HepG2 (cell line): Measurements from ENCODE around the gene CBY1. TPM values are rescaled to one million over a fixed set of nuclear protein-coding genes. Genes with fewer than 3 reads are reported as not detected.

Source experiments
- ATAC-seq: fragments of 200-7000 bp; cut with Tn5 transposase; 3 replicates; pipeline ENCODE4 v1.9.1; 2020; ENCODE audit warnings: mild to moderate bottlenecking, moderate library complexity
- BruUV-seq: library from RNA; stranded (reverse); fragments of 400-500 nt; replicated peaks from 2 replicates; lab custom pipeline; 2021; lab: Mats Ljungman, UMichigan
- CTCF ChIA-PET: fragments of 300-600 bp; formaldehyde crosslinking; extraction: SDS; loops from one replicate; lab custom pipeline; 2021; ENCODE audit warnings: low total read pairs, inconsistent platforms, low intra/inter-chr PET ratio; lab: Yijun Ruan, JAX
- POLR2A ChIA-PET: fragments of 350-600 bp; sonication (Branson Sonifier 250); formaldehyde crosslinking; loops from one replicate; lab custom pipeline; 2020; ENCODE audit warnings: antibody characterized with exemption, inconsistent platforms; lab: Yijun Ruan, JAX
- DNase-seq: peaks from one replicate; pipeline ENCODE4 v3.0.0-alpha.2; 2015; ENCODE audit warnings: low spot score
- FAIRE-seq: peaks from 3 replicates; lab custom pipeline; 2011; peaks lifted over from hg19 to GRCh38; lab: Jason Lieb, UNC
- H2AFZ ChIP-seq: one replicate; pipeline ENCODE4 v1.6.1; 2011; ENCODE audit warnings: low read length, inconsistent platforms
- H3K27ac ChIP-seq: fragments of 300-600 bp; 3 replicates; pipeline ENCODE4 v1.8.0; 2011; ENCODE audit warnings: mixed run types, mild to moderate bottlenecking, mixed read lengths, low read length, inconsistent platforms; ENCODE audit not compliant: insufficient read depth; ENCODE audit errors: extremely low read length
- H3K27me3 ChIP-seq, 2 experiments: fragments of 200-600 bp in 1 of 2; 2 replicates in 1 of 2; 3 replicates in 1 of 2; pipeline versions ENCODE4 v1.6.0 to v1.8.0; 2011; ENCODE audit warnings: low read length in 2 of 2, mild to moderate bottlenecking in 2 of 2, moderate library complexity in 2 of 2, inconsistent platforms in 1 of 2; ENCODE audit not compliant: insufficient read depth in 2 of 2, control insufficient read depth in 1 of 2
- H3K36me3 ChIP-seq, 2 experiments: fragments of 200-600 bp in 1 of 2; replicated peaks in 1 of 2; 2 replicates in 1 of 2; 3 replicates in 1 of 2; pipeline versions ENCODE4 v1.5.1 to v1.8.0; 2011; ENCODE audit warnings: low read length in 2 of 2, inconsistent platforms in 1 of 2; ENCODE audit not compliant: insufficient read depth in 2 of 2, control insufficient read depth in 1 of 2
- H3K4me1 ChIP-seq: 2 replicates; pipeline ENCODE4 v1.5.1; 2012; ENCODE audit warnings: low read length, inconsistent platforms; ENCODE audit not compliant: insufficient read depth
- H3K4me2 ChIP-seq: 2 replicates; pipeline ENCODE4 v1.6.0; 2011; ENCODE audit warnings: low read depth, low read length, inconsistent platforms
- H3K4me3 ChIP-seq, 3 experiments: fragments of 200-600 bp in 1 of 3; sonication (generic), shearing (Covaris generic) in 1 of 3; replicated peaks in 1 of 3; 2 replicates each; pipeline ENCODE4 v1.5.1; 2011 to 2016; ENCODE audit warnings: low read length in 3 of 3, inconsistent platforms in 2 of 3, low read depth in 2 of 3, mild to moderate bottlenecking in 2 of 3, control low read depth in 1 of 3, mixed read lengths in 1 of 3; ENCODE audit not compliant: insufficient read depth in 1 of 3
- H3K79me2 ChIP-seq: one replicate; pipeline ENCODE4 v1.6.1; 2011; ENCODE audit warnings: low read length, inconsistent platforms; ENCODE audit not compliant: insufficient read depth
- H3K9ac ChIP-seq: 2 replicates; pipeline ENCODE4 v1.6.0; 2011; ENCODE audit warnings: mild to moderate bottlenecking, low read depth, low read length, inconsistent platforms; ENCODE audit not compliant: insufficient read depth
- H3K9me3 ChIP-seq: 2 replicates; pipeline ENCODE4 v1.5.1; 2012; ENCODE audit warnings: mild to moderate bottlenecking, low read length
- H4K20me1 ChIP-seq: 2 replicates; pipeline ENCODE4 v1.6.0; 2011; ENCODE audit warnings: inconsistent platforms, mild to moderate bottlenecking, low read length, moderate library complexity; ENCODE audit not compliant: insufficient read depth
- FOXO1 ChIP-seq: sonication (generic); formaldehyde crosslinking; IDR thresholded peaks from 2 replicates; pipeline ENCODE4 v1.4.0; 2020; ENCODE audit warnings: missing genetic modification reagents
- HNF4G ChIP-seq, 2 experiments: sonication (generic) in 1 of 2; formaldehyde crosslinking in 1 of 2; IDR thresholded peaks; 2 replicates each; pipeline versions ENCODE4 v1.4.0 to v1.6.1; 2011 to 2020; ENCODE audit warnings: borderline replicate concordance in 2 of 2, low read depth in 2 of 2, mild to moderate bottlenecking in 2 of 2, low read length in 1 of 2, missing genetic modification reagents in 1 of 2, moderate library complexity in 1 of 2
- IKZF4 ChIP-seq: sonication (generic); formaldehyde crosslinking; IDR thresholded peaks from 2 replicates; pipeline ENCODE4 v1.5.1; 2020; ENCODE audit warnings: borderline replicate concordance, mild to moderate bottlenecking, low read depth, missing genetic modification reagents; ENCODE audit errors: not compliant biosample characterization
- KAT7 ChIP-seq: IDR thresholded peaks from 2 replicates; pipeline ENCODE4 v1.6.1; 2018; ENCODE audit warnings: borderline replicate concordance, missing compliant biosample characterization
- KLF12 ChIP-seq: sonication (generic); formaldehyde crosslinking; IDR thresholded peaks from 2 replicates; pipeline ENCODE4 v1.4.0; 2020; ENCODE audit warnings: missing genetic modification reagents, borderline replicate concordance
- KLF16 ChIP-seq, 2 experiments: sonication (generic) in 1 of 2; formaldehyde crosslinking in 1 of 2; IDR thresholded peaks; 2 replicates each; pipeline versions ENCODE4 v1.6.1 to v1.8.0; 2016 to 2023; ENCODE audit warnings: missing genetic modification reagents in 2 of 2, missing compliant biosample characterization in 1 of 2
- THAP11 ChIP-seq: IDR thresholded peaks from 2 replicates; pipeline ENCODE4 v1.6.1; 2016; ENCODE audit warnings: missing biosample characterization, missing genetic modification reagents
- WIZ ChIP-seq: sonication (generic); formaldehyde crosslinking; IDR thresholded peaks from 2 replicates; pipeline ENCODE4 v1.5.1; 2020; ENCODE audit warnings: mild to moderate bottlenecking, missing genetic modification reagents
- ZFP37 ChIP-seq: sonication (generic); formaldehyde crosslinking; IDR thresholded peaks from 2 replicates; pipeline ENCODE4 v1.4.0; 2020; ENCODE audit warnings: missing genetic modification reagents, borderline replicate concordance
- ZFP90 ChIP-seq: sonication (generic); formaldehyde crosslinking; IDR thresholded peaks from 2 replicates; pipeline ENCODE4 v1.8.0; 2022; ENCODE audit warnings: missing genetic modification reagents, mild to moderate bottlenecking, inconsistent platforms, borderline replicate concordance
- ZNF839 ChIP-seq: sonication (generic); formaldehyde crosslinking; IDR thresholded peaks from 2 replicates; pipeline ENCODE4 v1.4.0; 2020; ENCODE audit warnings: missing genetic modification reagents, mild to moderate bottlenecking, borderline replicate concordance
- WGBS: methylation state at CpG from one replicate; pipeline ENCODE4 v1.1.6; 2017; ENCODE audit warnings: low lambda C conversion rate; 5-methylcytosine and 5-hydroxymethylcytosine counted together
- in situ Hi-C: cut with HindIII; loops from 2 replicates; pipeline ENCODE4 v1.10.0; 2017; ENCODE audit warnings: low pct_unique_long_range_greater_than_20kb; ENCODE audit not compliant: extremely low pct_ligation_motif_present
- intact Hi-C: fragments of 100-400 bp; cut with micrococcal nuclease; formaldehyde crosslinking; loops from one replicate; pipeline ENCODE4 v1.10.0; 2022; ENCODE audit not compliant: unreplicated experiment
- polyA plus RNA-seq, 8 experiments: library from polyadenylated mRNA; depleted of rRNA in 3 of 8; stranded (reverse) in 7 of 8; unstranded in 1 of 8; fragments of >200 nt; fragmentation: Illumina TruSeq in 4 of 8; extraction: Trizol in 4 of 8; gene quantifications; 2 replicates each; pipeline versions ENCODE4 v1.2.1 to v1.2.3, GENCODE V29; 2011 to 2016; ENCODE audit warnings: low read depth in 4 of 8, missing spikeins in 1 of 8, mixed read lengths in 1 of 8; ENCODE audit not compliant: insufficient read depth in 1 of 8
- total RNA-seq, 5 experiments: library from RNA; depleted of rRNA; stranded (reverse); fragments of >200 nt; fragmentation: Illumina TruSeq; extraction: Trizol; gene quantifications; 2 replicates each; pipeline ENCODE4 v1.2.3, GENCODE V29; 2016; ENCODE audit warnings: low read depth in 1 of 5
- TF ChIP-seq, protein P1 (sequence below): sonication (generic); IDR thresholded peaks from 2 replicates; pipeline ENCODE4 v1.6.1; 2016; ENCODE audit warnings: low read depth, borderline replicate concordance
- TF ChIP-seq, protein P2 (sequence below), 2 experiments: sonication (generic) in 1 of 2; formaldehyde crosslinking in 1 of 2; IDR thresholded peaks; 2 replicates each; pipeline versions ENCODE4 v1.6.1 to v1.9.0; 2014 to 2022; ENCODE audit warnings: antibody characterized with exemption in 1 of 2, borderline replicate concordance in 1 of 2, inconsistent platforms in 1 of 2, low read depth in 1 of 2, missing genetic modification reagents in 1 of 2
- TF ChIP-seq, protein P3 (sequence below): sonication (generic); formaldehyde crosslinking; IDR thresholded peaks from 2 replicates; pipeline ENCODE4 v1.8.1; 2023; ENCODE audit warnings: mild to moderate bottlenecking, missing genetic modification reagents, borderline replicate concordance

Gene CBY1
- total and polyA plus RNA-seq, 2 of the 13 experiments (the other 11 are each of a cell fraction or from before 2014, with no cell fraction given): 19.7 to 20.3 TPM

DNA sequence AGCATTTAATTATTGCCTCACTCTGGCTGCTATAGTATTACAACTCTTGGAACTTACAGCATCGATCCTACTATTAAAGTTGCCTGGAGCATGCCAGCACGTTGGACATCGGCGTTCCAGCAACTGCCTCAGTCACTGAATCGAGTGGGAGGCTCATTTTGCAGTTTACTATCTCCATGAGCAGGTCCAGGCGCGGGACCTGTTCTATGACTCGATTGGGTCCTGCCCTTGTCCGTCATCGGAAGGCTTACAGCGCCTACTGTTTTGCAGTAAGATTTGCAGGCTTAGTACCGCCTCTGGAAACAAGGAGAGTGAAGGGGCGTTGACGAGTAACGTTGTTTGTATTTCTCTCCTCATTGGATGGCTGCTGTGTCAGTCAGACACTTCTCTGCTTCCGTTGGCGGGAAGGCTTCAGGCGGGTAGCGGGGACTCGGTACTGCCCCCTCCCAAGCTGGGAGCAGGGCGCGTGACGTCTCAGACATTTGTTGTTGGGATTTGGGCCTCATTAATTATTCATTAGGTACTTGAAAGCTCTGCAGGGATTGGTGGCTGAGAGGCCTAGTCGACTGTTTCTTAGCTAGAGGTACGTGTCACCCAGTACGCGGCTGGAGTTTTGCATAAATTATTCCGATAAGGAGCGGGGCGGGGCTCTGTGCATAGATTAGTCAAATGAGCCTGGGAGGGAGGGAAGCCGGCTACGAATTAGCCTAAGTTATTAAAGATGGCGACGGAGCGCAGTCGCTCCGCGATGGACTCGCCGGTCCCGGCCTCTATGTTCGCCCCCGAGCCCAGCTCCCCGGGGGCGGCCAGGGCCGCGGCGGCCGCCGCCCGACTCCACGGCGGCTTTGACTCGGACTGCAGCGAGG lies 49.0 kb downstream of the CBY1 start, which contains the start of gene GTPBP1:
GTPBP1 (plus strand) TSS at position 710 of the 866 bp plus-strand sequence; CDS start at position 722, 12 bp downstream.
- in situ Hi-C loops: no loop called here
- intact Hi-C loops: no loop called here
- no peak for TF ChIP-seq KLF16 (CRISPR knock-in tag; IDR thresholded peaks at IDR 0.05)
- TF ChIP-seq IKZF4 (CRISPR knock-in tag): no peak
- TF ChIP-seq ZNF839: no peak
- no peak for TF ChIP-seq KAT7 (CRISPR knock-in tag)
- TF ChIP-seq, protein P1, sequence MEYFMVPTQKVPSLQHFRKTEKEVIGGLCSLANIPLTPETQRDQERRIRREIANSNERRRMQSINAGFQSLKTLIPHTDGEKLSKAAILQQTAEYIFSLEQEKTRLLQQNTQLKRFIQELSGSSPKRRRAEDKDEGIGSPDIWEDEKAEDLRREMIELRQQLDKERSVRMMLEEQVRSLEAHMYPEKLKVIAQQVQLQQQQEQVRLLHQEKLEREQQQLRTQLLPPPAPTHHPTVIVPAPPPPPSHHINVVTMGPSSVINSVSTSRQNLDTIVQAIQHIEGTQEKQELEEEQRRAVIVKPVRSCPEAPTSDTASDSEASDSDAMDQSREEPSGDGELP: no peak; the same call in 1 of the 2 replicates
- 0 out of 2 replicates have a peak, but pooled peaks have one; percentile 9 for TF ChIP-seq KLF12 (CRISPR knock-in tag)
- TF ChIP-seq ZFP90 (CRISPR knock-in tag): no peak
- peak; percentile 6 for TF ChIP-seq THAP11 (CRISPR knock-in tag)
- TF ChIP-seq, protein P2, sequence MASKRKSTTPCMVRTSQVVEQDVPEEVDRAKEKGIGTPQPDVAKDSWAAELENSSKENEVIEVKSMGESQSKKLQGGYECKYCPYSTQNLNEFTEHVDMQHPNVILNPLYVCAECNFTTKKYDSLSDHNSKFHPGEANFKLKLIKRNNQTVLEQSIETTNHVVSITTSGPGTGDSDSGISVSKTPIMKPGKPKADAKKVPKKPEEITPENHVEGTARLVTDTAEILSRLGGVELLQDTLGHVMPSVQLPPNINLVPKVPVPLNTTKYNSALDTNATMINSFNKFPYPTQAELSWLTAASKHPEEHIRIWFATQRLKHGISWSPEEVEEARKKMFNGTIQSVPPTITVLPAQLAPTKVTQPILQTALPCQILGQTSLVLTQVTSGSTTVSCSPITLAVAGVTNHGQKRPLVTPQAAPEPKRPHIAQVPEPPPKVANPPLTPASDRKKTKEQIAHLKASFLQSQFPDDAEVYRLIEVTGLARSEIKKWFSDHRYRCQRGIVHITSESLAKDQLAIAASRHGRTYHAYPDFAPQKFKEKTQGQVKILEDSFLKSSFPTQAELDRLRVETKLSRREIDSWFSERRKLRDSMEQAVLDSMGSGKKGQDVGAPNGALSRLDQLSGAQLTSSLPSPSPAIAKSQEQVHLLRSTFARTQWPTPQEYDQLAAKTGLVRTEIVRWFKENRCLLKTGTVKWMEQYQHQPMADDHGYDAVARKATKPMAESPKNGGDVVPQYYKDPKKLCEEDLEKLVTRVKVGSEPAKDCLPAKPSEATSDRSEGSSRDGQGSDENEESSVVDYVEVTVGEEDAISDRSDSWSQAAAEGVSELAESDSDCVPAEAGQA (IDR thresholded peaks at IDR 0.05; ENCODE audit: low read depth): peak; percentile 64; the same call in 1 of the 2 replicates
- TF ChIP-seq, protein P2 (CRISPR knock-in tag; IDR thresholded peaks at IDR 0.05; ENCODE audit: borderline replicate concordance): no peak
- TF ChIP-seq ZFP37 (CRISPR knock-in tag): no peak
- TF ChIP-seq, protein P3, sequence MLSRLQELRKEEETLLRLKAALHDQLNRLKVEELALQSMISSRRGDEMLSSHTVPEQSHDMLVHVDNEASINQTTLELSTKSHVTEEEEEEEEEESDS (CRISPR knock-in tag): no peak
- TF ChIP-seq WIZ (CRISPR knock-in tag): no peak
- TF ChIP-seq FOXO1 (CRISPR knock-in tag): peak; percentile 30; the same call in 1 of the 2 replicates
- no peak for TF ChIP-seq HNF4G (IDR thresholded peaks at IDR 0.05; ENCODE audit: borderline replicate concordance, low read depth, low read length)
- no peak for TF ChIP-seq HNF4G (CRISPR knock-in tag; IDR thresholded peaks at IDR 0.05; ENCODE audit: borderline replicate concordance, low read depth)

More for the DNA sequence above, 49.0 kb downstream of the CBY1 start, which contains the start of gene GTPBP1:
- H4K20me1 ChIP-seq: peaks cover 30% of the 10 kb centered on the region
- H3K27me3 ChIP-seq: no peaks in the 10 kb centered on the region; a peak in 1 of 5 replicates
- H3K79me2 ChIP-seq: peaks cover 46% of the 10 kb centered on the region
- no TSS peak for BruUV-seq
- H3K4me3 ChIP-seq: peak within 1 kb of the TSS; percentile 82 to 87 (median 83)
- ChIA-PET CTCF (no interaction called here), POLR2A (interaction anchor here (0.7 to 5.8 kb wide), 15 partner anchors 9 to 814 kb away, joined by 3 to 51 read pairs (median 4); partner anchors contain the start of genes RPL3 and TOMM22)
- WGBS: 2% methylated on average over 17 of the region's 55 CpGs
- peak within 1 kb of the TSS; percentile 90 for H3K9ac ChIP-seq
- H3K9me3 ChIP-seq: no peaks in the 10 kb centered on the region
- peaks cover 49% of the 10 kb centered on the region for H3K4me1 ChIP-seq
- peak within 1 kb of the TSS; percentile 87 for H3K4me2 ChIP-seq
- H3K27ac ChIP-seq: peak within 1 kb of the TSS; percentile 81
- peak; percentile 88 for ATAC-seq
- H2AFZ ChIP-seq: no peak within 1 kb of the TSS
- peak; percentile 100 for FAIRE-seq
- DNase-seq: peak; percentile 100
- peaks cover 3 to 11% of the 10 kb centered on the region in 2 experiments for H3K36me3 ChIP-seq
